GM18907 (cell line): Measurements from ENCODE around the gene EIPR1.

ENCODE experiments used
- ATAC-seq: cut with Tn5 transposase; IDR thresholded peaks from one replicate; pipeline ENCODE4 v1.9.1; 2021; ENCODE audit warnings: mild to moderate bottlenecking, moderate library complexity; ENCODE audit not compliant: unreplicated experiment

The EIPR1 gene

GRCh38 chr2:3309496-3310355 is 67.9 kb downstream of the EIPR1 start:
- ATAC-seq: no peak

- no peak for ATAC-seq
Measured at GRCh38 chr2:3307901-3308300, 69.7 kb downstream of the EIPR1 start.

DNA sequence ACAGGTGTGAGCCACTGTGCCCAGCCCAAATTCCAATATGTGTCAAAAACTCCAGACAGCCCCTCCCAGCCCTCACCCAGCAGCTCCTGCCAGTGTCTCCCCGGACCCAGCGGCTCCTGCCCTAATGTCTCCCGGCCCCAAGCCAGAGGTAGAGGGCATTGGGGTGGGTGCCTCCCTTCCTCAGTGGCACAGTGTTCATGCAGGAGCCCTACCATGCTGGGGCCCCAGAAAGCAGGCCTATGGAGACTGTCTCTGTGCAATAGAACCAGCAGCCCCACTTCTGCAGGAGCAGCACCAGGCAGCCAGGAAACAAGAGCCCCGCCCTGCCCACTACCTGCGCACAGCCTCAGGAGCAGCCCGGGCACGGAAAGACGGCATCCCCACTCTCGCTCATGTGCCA is 70.4 kb downstream of the EIPR1 start:
- no peak for ATAC-seq

DNA sequence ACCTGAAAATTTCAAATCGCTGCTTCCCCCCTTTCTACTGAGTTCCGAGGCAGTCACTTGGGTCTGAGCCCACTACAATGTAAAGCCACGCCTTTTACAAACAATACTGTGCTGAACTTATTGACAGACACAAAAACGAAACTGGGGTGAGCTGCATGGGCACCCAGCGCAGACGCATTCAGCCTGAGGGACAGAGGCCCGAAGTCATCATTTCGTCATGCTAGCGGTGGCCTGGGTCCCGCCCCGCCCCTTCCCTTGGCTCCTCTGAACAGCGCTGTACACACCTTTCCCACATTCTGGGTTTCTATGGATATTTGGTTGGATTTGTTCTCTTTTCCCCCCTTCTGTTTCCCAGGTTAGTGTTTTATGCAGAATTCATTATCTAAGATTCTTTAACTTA is 71.7 kb downstream of the EIPR1 start:
- ATAC-seq: no peak

GRCh38 chr2:3305431-3305830 is 72.2 kb downstream of the EIPR1 start:
- ATAC-seq: no peak

DNA sequence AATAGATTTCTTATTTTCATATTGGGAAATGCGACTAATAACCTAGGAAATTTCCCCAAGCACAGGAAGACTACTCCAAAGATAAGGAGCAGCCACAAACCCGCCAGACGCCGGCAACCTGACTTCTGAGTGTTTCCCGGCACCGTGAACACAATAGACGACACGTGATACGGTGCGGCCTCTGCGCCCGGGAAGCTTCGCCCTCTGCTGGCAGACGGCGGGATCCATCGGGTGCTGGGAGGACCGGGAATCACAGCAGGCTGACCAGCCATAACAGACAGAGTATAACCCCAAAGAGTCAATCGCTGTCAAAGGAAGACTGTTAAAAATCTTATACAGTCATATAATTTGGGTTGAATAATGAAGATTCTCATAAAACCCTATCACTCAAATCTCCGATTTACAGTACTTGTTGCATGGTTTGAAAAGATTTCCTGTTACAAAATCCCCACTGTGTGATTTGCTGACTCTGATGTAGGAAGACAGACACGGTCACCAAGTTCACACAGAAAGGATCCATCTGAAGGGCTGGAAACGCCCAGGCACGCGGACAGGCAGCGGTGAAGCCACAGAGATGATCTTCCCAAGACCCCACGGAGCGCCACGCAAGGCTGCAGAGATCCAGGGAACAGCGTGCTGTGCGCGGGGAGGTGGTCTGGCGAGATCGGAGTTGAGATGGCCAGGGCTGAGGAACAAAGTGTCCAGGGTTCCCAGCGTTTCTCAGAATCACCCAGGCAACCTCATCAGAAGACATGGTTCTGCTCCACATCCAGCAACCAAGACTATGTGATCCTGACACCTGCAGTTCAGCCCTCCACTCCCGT is 73.8 kb downstream of the EIPR1 start:
- ATAC-seq: peak; percentile 97

DNA sequence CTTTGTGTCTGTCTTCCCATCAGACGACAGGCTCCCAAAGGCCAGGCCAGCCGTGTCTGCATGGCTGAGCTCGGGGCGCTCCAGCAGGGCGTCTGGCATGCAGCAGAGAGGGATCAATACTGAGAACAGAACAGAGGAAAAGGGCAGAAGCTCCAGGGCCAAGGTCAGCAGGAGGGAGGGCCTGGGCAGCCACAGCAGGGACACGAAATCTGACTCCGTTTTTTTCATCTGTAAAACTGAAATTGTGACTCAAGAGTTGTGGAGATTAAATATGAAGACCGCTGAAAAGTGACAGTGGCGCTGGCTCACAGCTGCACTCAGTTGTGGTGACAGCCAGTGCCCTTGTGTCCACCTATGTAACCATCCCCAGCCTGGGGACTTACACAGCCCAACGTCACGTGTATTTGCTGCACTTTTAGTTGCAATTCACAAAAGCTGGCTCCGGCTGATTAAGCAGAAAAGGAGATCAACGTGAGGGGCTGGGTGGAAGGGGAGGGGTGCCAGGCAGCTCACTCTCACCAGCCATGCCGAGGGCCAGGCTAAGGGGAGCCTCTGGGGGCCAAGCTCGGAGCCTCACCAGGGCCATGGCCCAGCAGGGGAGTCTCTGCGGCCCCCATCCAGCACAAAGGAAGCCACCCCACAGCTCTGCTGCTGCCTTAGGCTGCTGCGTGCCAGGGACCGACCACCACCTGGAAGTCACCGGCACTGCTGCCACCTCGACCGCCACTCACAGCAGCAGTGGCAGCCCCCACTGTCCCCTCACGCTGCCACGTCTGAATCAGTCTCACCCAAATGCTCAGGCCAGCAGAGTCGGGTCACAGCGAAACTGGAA is 74.7 kb downstream of the EIPR1 start:
- ATAC-seq: peak; percentile 13

DNA sequence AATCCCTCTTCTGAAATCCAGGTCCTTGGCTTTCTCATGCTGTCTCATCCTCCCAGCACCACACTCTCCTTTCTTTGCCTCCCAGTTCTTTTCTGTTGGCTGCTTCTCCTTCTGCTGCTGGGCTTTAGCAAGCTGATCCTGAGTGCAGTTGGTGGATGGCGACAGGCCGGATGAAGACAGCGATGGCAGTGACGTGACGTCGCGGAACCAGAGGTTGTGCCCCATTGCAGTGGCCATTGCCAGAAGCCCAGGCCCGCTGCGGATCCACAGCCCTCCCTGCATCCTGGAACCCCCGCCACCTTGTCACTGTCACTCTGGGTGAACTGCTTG is 75.2 kb downstream of the EIPR1 start:
- no peak for ATAC-seq

DNA sequence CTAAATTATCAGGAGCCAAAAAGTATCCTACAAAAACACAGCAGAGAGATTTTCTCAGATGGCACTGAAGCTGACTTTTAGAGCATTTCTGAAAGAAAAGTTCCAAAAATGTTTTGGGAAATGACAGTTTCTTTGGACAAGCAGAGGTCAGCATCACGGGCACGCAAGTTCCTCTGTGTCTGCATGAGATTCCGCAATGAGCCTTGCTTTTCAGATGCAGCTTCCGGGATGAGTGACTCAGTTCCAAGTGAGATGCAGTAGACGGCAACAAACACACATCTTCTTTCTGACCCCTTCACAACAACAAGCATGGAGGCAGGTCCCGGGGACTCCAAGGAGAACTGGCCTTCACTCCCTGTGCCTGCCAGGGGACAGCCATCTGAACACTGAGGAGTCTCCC is 76.6 kb downstream of the EIPR1 start:
- no peak for ATAC-seq

DNA sequence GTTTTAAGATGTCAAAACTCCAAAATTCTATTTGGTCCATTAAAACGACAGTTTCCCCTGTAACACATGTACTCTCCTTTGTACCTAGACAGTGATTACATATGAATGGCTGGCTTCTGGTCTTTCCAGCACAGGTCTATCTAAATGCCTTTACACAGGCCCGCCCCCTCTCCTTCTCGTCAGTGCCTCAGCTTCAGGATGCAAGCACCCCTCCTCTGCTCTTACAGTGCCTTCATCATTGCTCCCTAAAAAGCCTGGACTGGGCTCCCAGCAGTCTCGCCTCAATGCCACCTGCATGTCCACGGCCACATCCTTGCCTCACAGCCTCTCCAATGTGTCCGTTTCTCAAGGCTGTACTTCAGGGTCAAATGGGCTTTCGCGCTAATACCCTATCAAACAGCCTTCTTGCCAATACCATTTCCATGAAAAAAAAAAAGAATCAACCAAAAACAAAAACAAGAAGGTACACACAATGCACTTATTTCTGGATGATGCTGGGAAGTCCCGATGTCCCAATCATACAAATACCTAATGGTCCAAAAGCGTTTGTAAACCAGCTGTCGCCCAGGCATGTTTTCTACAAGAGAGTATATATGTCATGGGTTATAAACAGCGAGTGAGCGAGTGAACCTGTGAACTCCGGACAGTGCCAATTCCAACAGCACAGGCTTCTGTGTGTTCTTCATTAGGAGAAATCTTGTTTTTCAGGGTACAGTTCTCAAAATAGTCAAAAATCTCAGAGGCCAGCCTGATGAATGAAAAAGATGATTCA is 77.2 kb downstream of the EIPR1 start:
- ATAC-seq: no peak

- no peak for ATAC-seq
Measured at GRCh38 chr2:3299703-3300102, 77.9 kb downstream of the EIPR1 start.

- no peak for ATAC-seq
Measured at GRCh38 chr2:3299130-3299529, 78.5 kb downstream of the EIPR1 start.

DNA sequence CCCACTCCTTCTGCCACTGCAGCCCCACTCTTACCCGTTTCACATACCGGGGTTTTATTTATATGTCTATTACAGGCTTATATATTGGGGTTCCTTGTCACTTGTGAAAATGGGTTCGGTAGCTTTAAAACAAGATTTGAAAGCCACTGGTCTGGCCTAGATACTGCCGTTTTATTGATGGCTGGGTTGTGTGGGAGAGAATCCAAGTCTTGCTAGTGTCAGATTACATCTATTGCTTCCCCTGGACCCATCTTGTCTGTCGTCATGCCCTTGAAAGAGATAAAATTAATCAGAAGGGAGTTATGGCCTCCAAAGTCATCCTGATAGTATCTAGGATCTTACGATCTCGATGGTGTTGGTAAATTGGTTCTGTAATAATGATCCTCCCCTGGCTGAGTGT is 79.4 kb downstream of the EIPR1 start:
- ATAC-seq: no peak

DNA sequence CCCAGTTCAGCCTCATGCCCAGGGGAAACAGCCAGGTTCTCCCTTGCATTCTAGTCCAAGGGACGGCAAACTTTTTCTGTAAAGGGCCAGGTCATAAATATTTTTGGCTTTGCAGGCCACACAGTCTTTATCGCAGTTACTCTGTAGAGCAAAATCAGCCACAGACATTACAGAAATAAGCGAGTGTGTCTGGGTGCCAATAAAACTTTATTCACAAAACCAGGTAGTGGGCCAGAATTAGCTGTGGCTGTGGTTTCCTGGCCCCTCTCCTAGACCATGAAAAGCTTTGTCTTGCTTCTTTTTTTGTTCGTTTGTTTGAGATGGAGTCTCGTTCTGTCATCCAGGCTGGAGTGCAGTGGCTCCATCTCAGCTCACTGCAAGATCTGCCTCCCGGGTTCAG is 80.1 kb downstream of the EIPR1 start:
- ATAC-seq: no peak

DNA sequence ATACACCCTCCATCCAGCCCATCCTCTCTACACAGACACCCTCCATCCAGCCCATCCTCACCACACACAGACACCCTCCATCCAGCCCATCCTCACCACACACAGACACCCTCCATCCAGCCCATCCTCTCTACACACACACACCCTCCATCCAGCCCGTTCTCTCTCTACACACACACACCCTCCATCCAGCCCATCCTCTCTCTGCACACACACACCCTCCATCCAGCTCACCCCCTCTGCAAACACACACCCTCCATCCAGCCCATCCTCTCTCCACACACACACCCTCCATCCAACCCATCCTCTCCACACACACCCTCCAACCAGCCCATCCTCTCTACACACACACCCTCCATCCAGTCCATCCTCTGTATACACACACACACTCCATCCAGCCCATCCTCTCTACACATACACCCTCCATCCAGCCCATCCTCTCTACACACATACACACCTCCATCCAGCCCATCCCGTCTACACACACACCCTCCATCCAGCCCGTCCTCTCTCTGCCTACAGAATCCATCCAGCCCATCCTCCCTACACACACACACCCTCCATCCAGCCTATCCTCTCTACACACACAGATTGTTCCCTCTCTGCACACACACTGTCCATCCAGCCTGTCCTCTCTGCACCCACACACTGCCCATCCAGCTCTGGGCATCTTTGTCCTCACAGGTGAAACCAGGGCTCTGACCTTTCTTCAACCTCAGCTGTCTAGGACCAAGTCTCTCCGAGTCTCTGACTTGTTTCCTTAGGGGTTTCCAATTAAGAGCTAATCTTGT is 81.2 kb downstream of the EIPR1 start:
- no peak for ATAC-seq

GRCh38 chr2:3294493-3294892 is 83.1 kb downstream of the EIPR1 start:
- no peak for ATAC-seq

DNA sequence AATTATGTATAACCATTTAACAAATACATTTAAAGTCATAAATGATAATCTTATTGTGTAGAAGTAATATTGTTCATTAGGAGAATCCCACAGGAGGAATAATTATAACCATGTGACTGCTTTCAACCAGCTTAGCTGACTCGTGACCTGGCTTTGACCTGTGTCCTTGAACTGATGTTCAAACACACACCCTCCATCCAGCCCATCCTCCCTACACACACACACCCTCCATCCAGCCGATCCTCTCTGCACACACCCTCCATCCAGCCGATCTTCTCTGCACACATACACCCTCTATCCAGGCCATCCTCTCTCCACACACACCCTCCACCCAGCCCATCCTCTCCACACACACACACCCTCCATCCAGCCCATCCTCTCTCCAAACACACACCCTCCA is 83.5 kb downstream of the EIPR1 start:
- ATAC-seq: no peak

- no peak for ATAC-seq
Measured at GRCh38 chr2:3293221-3293620, 84.4 kb downstream of the EIPR1 start.

DNA sequence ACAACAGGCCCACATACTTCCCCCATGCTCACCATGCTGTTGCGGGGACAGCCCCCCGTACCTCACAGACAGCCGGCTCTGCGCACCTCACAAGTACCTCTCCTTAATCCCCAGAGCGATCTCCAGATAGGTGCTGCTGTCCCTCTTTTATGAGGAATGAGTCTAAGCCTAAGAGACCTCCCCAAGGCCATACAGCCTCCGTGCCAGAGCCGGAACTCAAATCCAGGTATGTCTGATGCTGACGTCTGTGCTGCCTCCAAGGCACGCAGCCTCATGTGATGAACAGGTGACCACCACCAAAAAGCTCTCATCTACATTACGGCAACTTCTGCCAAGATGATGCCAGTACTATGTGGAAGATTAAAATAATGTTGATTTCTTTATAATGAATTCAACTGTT is 85.2 kb downstream of the EIPR1 start:
- no peak for ATAC-seq

- ATAC-seq: no peak
Measured at GRCh38 chr2:3291750-3292149, 85.9 kb downstream of the EIPR1 start.
